Right renal pelvis (tissue), 4 donors: ENCODE results near the gene ARHGAP10. TPM values are rescaled to one million over a fixed set of nuclear protein-coding genes. Genes with fewer than 3 reads are reported as not detected.

Source experiments
- DNase-seq, 4 donors: peaks; one replicate each; pipeline ENCODE4 v3.0.0-alpha.2; 2013; ENCODE audit warnings: low read depth in 4 of 4, low spot score in 3 of 4, missing footprints in 1 of 4
- polyA plus RNA-seq, 4 donors: library from polyadenylated mRNA; unstranded; fragments of 120-200 nt; gene quantifications; one replicate each; pipeline ENCODE4 v1.2.1, GENCODE V29; 2013; ENCODE audit not compliant: insufficient read length in 4 of 4

Gene ARHGAP10
- polyA plus RNA-seq, 4 donors = 19.2 to 21.2 (median 19.8) TPM

- DNase-seq = no peak
These were observed 91.2 kb downstream of the ARHGAP10 start for GRCh38 chr4:147823130-147823529.

DNA sequence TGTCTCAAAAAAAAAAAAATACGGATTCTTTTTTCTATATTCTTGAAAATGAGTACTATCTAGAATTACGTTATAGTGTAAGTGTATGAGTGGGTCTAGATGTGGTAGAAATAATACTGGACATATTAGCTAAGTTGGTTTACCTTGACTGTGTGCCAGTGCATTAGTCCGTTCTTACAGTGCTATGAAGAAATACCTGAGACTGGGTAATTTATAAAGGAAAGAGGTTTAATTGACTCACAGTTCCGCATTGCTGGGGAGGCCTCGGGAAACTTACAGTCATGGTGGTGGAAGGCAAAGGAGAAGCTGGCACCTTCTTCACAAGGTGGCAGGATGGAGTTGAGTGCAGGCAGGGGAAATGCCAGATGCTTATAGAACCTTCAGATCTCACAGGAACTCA is 92.4 kb downstream of the ARHGAP10 start:
- no peak for DNase-seq

DNA sequence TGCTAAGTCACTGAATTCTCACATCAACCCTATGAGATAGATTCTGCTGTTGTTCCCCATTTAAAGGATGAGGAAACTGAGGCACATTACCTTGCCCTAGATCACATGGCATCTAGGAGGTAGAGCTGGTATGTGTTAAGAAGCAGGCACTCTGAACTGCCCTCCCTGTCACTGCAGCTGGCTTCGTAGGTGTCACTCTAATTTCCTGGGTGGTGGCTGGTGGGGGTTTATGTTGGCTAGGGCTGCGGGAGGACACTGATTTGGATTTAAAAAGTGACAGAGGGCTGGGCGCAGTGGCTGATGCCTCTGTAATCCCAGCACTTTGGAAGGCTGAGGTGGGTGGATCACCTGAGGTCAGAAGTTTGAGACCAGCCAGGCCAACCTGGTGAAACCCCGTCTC is 93.0 kb downstream of the ARHGAP10 start:
- DNase-seq = no peak

DNA sequence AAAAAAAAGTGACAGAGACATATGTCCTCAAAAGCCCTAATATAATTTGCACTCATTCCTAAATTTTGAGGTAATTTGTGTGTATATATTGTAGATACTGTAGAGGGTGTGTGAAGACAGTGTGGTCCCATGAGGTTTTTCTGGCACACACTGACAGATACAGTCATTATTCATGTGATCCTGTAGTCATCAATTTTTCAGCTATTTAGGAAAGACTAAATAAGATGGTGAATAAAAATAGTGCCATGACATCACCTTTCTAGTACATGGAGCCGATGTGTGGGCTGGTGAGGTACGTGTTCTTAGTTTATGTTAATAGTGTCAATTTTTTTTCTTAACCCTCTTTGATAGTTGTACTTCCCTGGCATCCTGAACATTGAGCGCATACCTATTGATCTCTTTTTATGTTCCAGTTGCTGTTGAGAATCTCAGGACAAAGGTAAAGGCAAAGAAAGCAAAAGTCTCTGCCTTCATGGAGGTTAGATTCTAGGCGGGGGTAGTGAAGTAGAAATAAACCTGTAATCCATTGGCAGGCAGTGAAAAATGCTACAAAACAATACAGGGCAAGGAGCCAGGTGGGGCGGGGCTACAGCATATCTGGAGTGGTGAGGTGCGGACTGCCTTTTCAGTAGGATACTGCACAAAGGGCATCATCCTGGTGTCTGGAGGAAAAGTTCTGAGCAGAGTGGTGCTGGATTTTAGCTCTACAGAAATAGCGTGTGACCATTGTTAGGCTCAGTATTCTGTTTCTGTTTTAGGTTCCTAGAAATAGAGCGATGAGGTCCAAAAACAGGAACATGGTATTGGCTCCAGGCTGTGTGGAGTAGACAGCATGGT is 93.8 kb downstream of the ARHGAP10 start:
- DNase-seq = no peak

DNA sequence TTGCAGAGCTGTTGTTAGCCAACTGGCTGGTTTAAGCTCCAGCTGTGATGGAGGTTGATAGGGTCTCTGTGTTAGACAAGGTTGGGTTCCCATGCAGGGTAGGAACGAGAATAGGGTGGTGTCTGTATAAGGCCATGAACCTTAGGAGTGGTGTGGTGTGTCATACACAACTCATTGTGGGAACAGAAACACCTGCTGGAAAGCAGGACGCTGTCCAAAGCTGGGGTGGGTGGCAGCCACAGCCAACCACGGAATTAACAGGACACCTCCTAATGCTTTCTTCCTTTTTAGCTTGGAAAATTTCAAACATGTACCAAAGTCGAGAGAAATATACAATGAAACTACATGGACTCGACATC is 94.4 kb downstream of the ARHGAP10 start:
- DNase-seq = no peak

DNA sequence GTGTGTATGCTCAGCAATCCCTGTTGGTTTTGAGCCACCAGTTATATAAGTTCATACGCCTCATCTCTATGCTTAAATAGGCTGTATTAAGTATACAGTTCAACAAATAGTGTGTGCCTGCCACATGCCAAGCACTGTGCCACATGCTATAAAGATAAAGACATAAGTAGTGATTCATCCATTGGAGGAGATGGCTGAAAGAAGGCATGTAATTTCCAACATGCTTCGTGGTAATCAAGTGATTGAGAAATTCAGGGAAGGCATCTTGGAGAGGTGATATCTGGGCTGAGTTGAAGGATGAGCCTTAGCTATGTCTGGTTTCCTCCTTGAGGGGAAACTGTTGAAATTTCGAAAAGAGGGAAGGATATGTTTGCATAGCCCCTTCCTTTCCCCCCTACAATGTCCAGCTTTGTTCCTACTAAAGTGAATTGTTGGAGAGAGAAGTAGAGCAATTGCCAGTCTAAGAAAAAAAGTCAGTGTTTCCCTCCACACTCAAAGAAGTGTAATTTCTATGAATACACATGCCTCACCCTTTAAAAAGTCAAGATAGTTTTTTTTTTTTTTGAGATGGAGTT is 96.5 kb downstream of the ARHGAP10 start:
- DNase-seq = no peak

DNA sequence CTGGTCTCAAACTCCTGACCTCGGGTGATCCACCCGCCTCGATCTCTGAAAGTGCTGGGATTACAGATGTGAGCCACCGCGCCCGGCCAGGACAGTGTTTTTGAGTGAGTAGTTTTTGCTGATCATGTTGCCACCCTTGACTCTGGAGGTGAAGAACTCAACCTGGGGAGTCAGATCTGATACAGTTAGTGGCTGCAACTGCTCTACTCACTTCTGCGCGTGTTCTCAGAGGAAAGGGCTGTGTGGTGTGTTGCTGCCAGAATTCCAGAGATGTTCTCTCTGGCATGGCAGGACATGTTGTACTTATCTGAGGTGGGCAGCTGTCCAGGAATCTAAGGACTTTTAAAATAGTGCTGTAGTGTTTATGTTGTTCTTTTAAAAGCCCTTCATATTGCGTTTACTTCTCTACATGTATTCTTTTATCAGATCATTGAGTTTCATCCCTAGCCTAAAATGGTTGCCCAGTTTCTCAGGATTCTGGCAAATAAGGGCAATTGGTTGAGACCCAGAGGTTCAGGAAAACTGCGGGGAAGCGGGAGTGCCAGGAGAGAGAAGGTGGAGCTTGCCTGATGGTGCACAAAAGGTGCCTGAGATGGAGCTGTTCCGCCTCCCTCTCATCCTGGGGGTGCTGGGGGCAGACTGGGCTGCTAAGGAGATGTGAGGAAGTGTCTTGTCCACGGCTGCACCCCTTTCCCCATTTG is 97.7 kb downstream of the ARHGAP10 start:
- no peak for DNase-seq

DNA sequence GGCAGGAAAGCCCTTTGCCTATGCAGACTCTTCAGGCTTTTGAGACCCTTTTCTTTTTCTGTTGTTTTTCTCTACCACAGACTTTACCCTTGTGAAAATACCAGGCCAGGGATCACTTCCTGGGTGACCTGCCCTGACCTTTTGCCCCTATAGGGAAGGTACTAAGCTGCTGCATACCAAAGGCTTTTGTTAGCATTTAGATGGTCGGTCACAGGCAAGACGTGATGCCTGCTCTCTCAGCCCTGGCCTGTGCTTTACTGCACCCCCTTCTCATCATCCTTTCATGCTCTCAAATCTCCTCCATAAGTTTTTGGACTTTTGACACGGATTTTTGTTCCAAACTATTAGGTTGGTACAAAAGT is 98.2 kb downstream of the ARHGAP10 start:
- DNase-seq = no peak

GRCh38 chr4:147830987-147831386 is 99.1 kb downstream of the ARHGAP10 start:
- no peak for DNase-seq

- no peak for DNase-seq
These were observed 99.8 kb downstream of the ARHGAP10 start for GRCh38 chr4:147831551-147832171.

- DNase-seq = no peak
These were observed 101.4 kb downstream of the ARHGAP10 start for GRCh38 chr4:147833254-147833653.

GRCh38 chr4:147833741-147834140 is 101.9 kb downstream of the ARHGAP10 start:
- no peak for DNase-seq

- DNase-seq = no peak
These were observed 102.6 kb downstream of the ARHGAP10 start for GRCh38 chr4:147834480-147834879.

GRCh38 chr4:147836807-147837206 is 104.9 kb downstream of the ARHGAP10 start:
- no peak for DNase-seq

- DNase-seq = no peak
These were observed 105.5 kb downstream of the ARHGAP10 start for GRCh38 chr4:147837435-147837834.

- no peak for DNase-seq
These were observed 106.0 kb downstream of the ARHGAP10 start for GRCh38 chr4:147837854-147838253.

GRCh38 chr4:147839200-147839599 is 107.3 kb downstream of the ARHGAP10 start:
- no peak for DNase-seq

GRCh38 chr4:147839663-147840062 is 107.8 kb downstream of the ARHGAP10 start:
- DNase-seq = no peak

- no peak for DNase-seq
These were observed 109.2 kb downstream of the ARHGAP10 start for GRCh38 chr4:147840838-147841738.

DNA sequence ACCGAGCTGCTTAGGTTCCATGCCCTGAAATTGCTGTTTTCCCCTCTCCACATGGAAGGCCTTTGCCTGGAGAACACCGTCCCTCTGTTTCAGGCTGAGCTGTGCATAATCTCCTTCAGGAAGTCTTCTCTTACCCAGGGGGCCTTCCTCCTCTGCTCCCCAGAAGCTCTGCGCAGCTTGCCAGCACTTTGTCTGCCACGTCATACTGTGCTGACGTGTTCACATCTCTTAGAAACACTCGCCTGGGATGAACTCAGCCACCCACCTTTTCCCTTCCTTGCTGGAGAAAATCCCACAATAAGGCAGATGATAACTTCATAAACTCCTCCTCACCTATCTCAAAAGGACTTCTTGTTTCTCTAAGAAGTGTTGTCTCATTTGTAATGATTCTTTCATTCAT is 110.7 kb downstream of the ARHGAP10 start:
- no peak for DNase-seq
